ENCODE measurements around the gene SPG7.
"Not testable (repeated sequence)": the region's sequence is repeated elsewhere in the genome, so short reads cannot be mapped to it uniquely, and the experiment has no call there.

SPG7 gene

DNA sequence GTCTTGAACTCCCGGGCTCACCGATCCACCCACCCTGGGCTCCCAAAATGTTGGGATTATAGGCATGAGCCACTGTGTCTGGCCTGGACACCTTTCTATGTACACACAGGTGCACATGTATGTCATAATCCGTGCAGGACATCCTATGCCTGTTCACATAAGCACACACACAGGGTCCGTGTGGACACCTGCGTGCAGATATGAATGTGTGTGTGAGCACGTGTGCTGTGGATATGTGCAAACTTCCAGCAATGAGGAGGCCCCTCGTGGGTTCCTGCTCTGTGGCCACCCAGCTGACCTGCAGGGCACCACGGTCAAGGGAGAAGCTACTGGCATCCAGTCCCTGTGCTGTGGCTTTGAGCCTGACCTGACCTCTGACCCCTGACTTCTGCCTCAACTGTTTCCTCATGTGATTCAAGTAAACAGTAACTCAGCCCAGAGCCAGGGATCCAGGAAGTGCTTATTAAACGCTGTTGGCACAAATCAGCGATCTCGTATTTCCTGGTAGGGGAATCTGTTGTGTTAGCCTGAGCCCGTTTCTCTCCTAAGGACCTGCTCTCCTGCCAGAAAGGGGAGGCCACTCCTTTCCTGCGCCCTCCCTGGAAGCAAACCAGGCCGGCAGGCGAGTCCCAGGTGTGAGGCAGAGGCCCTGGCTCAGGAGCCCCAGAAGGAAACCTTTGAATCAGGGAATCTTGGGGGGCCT, 73.8 kb downstream of the SPG7 start:
- DNase-seq, result no peak

DNA sequence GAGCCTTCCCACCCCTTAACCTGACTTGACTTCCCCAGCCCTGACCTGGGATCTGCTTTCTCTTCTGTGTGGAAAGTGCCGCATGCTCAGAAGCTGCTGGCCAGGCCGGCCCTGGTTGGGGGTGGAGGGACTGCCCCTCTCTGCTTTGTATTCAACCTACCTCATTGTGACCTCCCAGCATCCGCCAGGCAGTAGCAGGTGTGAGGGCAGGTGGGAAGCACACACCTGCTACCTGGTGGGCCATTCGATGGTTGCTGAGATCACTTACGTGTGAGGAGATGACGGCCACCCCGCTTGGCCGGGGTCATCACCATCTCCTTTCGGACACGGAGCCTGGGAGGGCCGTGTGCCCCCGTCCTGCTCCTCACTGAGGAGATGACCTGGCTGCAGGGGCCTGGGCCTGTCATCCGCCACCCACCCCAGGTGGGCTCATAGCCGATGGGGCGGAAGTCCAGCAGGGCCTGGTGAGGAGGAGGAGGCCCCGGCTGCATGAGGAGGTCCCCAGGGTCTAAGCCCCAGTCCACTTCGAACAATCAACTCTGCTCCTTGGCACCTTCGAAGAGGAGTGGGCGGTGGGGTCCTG, 74.5 kb downstream of the SPG7 start:
- DNase-seq, result no peak

DNA sequence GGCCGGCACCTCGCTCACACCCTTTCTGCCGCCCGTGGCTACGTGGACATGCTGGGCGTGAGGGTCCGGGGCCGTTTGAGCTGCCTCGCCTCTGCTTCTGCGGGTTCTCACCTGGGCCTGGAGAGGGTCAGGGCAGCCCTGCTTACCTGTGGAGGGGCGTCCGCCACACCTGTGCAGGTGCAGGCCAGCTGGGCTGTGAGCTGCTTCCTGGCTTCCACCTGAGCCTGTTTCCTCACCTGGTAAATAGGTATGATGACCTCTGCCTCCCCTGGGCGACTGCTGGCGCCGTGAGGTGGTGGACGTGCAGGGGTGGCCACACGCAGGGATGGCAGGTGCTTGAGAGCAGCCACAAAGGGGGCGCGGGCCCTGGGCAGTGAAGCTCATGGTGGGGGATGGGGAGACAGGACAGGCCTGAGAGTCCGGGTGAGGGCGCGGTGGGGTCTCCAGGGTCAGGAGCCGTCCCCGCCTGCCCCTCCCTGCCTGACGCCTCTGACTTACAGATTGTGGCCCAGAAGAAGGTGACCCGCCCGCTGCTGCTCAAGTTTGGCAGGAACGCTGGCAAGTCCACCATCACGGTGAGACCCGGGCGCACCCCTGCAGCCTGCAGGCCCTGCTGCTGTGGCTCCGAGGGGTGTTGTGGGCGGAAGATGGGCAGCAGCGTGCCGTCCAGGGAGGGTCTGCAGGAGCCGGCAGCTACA, 75.1 kb downstream of the SPG7 start:
- no peak for DNase-seq

DNA sequence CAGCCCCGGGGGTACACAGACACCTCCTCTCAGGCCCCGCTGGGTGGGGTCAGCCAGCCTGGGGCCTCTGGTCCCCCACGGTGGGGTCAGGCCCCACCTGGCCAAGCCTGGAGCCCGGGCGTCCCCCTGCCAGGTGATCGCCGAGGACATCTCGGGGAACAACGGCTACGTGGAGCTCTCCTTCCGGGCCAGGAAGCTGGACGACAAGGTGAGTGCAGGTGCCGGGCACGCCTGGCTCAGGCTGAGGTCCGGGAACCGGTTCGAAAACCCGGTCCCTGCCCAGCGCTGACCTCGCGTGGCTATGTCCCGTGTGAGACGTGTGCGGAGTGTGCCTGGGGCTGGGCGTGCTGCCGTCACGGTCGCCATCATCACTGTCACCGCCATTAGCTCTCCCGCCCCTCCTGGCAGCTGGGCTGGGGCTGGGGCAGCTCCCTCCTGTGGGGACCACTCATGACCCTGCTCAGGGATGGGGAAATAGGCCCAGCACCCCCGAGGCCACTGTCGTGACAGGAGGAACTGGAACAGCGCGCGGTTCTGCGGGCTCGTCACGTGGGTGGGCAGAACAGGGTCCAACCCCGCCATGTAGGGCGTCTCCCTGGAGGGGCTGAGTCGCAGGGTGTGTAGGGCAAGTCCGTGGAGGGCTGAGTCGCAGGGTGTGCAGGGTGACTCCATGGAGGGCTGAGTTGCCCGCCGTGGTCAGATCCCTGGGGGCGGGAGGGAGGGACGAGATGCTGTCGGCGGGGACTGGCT, 75.9 kb downstream of the SPG7 start:
- no peak for DNase-seq

DNA sequence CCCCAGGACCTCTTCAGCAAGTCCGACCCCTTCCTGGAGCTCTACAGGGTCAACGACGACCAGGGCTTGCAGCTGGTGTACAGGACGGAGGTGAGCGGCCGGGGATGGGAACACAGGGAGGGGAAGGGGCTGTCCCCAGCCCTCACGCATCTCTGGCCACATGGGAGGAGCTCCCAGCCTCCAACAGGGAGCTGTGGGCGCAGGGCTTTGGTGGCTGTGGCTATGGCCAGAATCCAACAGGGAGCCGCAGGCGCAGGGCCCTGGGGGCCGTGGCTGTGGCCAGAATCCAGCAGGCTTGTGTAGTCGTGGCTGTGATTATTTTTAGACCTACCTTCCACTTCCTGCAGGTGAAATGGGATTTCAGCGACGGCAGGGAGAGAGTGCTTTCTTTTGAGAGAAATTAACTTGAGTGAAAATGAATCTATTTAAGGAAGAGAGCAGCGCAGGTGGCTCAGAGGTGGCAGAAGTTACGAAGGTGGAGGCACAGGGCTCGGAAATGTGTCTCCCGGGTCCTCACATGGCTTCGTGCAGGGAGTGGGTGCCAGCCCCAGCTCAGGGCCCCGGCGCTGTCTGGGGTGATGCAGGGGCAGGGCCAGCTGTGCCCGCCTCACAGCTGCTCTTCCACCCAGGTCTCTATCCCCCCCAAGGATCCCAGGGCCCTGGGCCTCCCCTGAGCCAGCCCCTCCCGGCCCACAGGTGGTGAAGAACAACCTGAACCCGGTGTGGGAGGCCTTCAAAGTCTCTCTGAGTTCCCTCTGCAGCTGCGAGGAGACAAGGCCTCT, 76.8 kb downstream of the SPG7 start:
- DNase-seq, result no peak

DNA sequence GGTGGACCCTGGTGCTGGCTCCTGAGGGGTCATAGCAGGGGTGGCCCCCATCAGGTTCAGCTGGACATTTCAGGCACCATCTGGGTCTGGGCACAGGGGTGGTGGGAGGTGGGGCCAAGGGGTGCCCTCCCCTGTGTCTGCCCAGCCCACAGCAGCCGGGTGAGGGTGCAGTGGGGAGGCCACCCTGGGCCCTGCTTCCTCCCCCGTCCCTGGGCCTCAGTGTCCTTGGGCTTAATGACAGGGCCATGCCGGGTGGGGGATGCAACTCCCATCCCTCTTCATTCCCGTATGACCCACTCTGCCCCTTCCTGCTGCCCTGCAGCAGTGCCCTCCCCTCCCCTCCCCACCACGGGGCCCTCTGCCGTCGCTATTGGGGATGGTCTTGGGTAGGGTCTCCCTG, 78.0 kb downstream of the SPG7 start:
- no peak for DNase-seq

DNA sequence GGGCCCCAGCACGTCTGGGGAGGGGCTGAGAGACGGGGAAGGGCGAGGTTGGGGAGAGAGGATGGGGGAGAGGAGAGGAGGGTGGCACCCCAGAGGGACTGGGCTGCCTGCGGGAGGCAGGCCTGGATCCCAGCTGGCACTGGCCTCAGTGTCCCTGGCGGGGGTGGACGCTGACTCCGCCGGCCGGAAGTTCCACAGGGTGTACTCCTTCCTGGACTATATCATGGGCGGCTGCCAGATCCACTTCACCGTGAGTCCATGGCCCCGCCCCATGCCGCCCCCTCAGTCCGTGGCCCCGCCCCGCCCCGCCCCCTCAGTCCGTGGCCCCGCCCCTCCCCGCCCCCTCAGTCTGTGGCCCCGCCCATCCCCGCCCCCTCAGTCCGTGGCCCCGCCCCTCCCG, 78.7 kb downstream of the SPG7 start:
- no peak for DNase-seq

DNA sequence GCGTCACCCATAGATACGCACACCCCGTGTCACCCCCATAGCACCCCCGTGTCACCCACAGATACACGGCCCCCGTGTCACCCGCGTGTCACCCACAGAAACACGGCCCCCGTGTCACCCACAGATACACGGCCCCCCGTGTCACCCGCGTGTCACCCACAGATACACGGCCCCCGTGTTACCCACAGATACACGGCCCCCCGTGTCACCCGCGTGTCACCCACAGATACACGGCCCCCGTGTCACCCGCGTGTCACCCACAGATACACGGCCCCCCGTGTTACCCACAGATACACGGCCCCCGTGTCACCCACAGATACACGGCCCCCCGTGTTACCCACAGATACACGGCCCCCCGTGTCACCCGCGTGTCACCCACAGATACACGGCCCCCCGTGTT, 79.5 kb downstream of the SPG7 start:
- DNase-seq, result not testable (repeated sequence)

DNA sequence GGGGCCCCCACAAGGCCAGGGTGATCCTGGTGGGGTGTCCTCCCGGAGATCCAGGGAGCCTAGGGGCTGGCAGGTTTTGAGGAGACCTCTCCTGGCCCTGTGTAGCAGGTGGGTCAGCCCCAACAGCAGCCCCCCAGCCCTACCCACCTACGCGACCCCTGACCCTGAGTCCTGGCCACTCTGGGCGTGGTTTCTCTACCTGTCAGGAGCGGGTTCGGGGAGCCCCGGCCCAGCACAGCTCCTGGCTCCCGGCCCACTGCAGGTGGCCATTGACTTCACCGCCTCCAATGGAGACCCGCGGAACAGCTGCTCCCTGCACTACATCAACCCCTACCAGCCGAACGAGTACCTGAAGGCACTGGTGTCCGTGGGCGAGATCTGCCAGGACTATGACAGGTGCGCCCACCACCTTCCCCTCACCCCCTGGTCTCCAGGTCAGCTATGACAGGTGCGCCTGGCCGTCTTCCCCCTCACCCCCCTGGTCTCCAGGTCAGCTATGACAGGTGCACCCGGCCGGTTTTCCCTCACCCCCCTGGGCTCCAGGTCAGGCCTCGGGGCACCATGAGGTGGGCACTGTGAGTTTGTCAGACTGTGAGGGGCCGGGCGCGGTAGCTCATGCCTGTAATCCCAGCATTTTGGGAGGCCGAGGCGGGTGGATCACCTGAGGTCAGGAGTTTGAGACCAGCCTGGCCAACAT, 80.4 kb downstream of the SPG7 start:
- DNase-seq, result no peak

DNA sequence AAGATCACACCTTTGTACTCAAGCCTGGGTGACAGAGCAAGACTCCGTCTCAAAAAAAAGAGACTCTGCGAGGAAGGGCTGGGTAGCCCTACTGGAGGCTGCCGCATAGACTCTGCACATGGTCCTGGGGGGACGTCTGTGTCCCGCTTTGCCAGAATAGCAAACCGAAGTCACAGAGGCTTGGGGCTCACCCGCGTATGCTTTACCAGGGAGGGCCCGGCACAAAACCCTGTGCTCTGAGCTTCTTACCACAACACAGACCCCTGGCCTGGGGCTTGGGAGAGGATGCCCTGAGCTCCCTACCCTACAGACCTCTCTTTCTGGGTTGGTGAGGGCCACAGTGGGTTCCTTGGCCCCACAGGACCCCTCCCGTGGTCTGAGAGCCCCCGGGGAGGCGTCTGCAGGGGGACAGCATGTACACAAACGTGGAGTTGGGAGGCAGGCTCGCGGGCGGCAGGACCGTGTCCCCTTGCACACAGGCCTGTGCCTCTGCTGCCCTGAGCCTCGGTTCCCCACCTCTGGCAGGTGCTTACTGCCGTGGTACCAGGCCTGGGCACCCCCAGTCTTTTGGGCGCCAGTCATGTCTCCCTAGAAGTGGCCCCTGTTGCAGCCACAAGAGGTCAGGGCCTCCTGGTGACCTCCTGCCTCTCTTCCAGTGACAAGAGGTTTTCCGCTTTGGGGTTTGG, 81.2 kb downstream of the SPG7 start:
- no peak for DNase-seq

DNA sequence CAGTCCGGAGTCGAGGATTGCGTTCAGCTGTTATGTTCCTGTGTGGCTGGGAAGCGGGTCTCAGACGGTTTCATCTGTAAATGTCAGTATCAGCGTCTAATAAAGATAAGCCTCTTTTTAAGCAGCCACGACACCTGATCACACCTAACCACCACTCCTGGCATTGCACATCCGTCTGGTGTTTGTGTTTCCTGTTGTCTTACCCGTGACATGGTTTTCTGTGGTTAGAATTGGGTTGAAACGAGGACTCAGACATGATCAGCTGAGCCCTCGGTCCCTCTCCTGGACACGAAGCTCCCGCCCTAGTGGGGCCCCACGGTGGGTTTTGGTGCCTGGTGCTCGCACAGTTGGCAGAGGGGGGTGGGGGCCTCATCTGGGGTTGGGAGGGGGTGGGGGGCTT, 85.6 kb downstream of the SPG7 start:
- DNase-seq, result no peak

DNA sequence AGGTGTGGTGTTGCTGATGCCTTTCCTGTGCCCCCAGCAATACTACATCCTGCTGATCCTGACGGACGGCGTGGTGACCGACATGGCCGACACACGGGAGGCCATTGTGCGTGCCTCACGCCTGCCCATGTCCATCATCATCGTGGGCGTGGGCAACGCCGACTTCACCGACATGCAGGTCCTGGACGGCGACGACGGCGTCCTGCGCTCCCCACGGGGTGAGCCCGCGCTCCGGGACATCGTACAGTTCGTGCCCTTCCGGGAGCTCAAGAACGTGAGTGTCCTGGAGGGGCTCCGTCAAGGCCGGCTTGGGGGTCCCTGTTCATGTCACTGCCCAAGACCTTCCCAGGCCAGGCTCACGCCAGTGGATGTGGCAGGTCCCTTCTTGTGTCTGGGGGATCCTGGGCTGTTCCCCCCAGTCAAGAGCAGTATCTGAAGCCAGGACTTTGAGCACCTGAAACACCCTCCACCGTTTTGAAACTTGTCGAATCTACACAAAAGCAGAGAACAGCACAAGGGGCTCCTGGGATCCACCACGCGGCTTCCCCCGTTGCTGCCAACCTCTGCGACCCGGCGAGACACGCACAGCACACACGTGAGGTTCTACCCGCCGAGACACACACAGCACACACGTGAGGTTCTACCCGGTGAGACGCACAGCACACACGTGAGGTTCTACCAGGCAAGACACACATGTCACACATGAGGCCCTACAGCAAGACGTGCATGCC, 87.3 kb downstream of the SPG7 start:
- no peak for DNase-seq

DNA sequence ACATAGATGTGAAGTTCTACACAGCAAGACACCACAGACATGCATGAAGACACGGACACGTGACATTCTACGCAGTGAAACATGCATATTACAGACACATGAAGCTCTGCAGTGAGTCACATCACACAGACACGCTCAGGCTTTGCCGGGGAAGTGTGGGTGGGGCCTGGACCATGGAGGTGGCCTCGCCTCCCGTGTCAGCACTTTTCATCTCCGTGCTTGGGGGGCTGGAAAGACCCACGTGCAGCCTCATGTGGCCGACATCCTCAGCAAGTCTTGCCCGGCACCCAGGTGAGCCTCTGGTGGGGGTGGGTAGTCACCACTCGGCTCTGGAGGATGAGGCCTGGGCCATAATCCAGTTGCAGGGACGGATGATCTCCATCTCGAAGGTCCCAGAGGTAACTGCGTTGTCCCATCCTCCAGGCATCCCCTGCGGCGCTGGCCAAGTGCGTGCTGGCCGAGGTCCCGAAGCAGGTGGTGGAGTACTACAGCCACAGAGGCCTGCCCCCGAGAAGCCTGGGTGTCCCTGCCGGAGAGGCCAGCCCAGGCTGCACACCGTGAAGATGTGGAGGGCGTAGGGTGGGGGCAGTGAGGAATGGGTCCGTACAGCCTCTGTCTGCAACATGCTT, 88.0 kb downstream of the SPG7 start:
- DNase-seq, result no peak

DNA sequence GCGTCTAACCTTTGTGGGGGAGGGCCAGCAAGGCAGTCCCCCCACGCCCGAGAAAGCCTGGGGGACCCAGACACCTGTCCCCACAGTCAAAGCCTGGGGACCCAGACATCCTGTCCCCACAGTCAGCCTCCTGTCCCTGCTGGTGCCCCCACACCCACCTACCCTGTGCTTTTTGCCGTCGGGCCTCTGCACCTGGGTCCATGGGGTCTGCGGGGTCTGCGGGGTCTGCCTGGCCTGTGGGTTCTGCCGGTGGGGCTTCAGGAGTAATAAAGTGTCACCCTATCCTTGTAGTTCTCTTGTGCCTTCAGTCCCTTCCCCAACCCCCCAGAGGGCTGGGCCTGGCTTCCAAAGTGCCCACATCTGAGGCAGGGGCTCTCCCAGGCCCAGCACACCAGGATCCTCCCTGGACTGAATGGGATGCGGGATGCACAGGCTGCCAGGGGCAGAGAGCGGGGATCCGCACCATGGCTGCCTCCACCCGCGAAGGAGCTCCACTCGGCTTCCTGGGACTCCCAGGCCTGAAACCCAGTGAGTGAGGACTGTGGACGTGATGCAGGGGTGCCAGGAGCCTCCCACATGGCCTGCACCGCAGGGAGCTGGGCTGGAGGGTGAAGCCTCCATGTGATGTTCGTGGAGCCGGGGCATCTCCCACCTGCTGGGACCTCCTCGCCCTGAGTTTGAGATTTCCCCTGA, 88.9 kb downstream of the SPG7 start:
- DNase-seq, result no peak

DNA sequence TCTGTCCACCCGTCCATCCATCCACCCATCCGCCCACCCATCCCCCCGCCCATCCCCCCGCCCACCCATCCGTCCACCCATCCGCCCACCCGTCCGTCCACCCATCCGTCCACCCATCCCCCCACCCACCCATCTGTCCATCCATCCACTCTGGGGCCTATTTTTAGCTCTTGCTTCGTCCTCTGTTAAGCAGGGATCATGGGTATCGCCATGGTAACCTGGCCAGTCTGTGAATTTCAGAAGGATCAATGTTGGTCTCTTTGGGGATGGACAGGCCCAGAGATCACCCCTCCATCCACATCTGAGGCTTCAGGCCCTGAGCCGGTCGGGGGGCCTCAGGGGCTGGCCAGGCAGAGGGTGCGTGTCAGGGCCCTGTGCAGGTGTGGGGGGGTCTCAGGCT, 90.0 kb downstream of the SPG7 start:
- no peak for DNase-seq

DNA sequence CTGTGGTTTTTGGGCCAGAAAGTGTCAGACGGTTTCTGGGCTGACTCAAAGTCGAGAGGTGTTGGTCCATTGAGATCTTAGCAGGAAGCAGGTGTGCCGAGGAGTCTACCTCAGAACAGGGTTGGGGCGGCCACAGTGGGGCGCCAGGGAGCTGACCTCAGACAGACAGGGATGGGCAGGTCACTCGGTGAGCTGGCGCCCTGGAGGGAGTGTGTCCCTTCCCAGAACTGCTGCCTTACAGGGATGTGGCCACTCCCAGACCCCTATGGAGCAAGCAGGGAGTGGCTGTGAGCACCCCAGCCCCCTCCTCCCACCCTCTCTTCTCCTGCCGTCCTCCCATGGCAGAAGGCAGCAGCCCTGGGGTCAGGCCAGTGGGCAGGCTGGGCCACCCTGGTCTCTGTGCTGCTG, 91.3 kb downstream of the SPG7 start:
- DNase-seq, result no peak

DNA sequence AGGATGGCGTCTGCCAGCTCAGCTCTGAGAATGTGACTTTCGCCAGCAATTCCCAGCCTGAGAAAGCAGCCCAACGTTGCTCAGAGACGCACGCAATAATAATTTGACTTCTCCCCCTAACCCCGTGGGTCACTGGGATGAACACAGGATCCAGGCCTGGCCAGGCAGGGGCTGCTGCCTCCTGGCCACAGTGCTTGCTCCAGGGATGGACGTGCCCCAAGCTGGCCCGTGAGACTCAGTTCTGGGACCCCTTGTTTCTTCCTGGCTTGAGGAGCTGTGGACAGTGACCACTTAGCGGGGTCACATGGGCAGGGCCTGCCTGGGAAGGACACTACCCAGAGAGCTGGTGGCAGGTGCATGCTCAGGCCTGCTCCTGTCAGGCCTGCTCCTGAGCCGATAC, 91.7 kb downstream of the SPG7 start:
- no peak for DNase-seq

DNA sequence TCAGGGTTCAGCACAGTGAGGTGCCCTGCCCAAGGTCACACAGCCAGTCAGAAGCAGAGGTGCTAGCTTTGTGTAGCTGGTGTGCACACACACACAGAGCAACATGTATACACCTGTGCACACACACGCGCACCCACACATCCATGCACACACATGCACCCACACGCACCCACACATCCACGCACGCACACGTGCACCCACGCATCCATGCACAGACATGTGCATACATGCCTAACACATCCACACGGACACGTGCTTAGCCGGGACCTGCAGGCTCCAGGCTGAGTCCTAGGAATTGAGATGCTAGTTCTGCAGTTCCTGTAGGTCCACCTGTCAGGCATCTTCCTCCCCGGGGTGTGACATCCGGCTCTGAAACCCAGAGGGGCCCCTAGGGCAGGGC, 92.2 kb downstream of the SPG7 start:
- DNase-seq, result no peak

DNA sequence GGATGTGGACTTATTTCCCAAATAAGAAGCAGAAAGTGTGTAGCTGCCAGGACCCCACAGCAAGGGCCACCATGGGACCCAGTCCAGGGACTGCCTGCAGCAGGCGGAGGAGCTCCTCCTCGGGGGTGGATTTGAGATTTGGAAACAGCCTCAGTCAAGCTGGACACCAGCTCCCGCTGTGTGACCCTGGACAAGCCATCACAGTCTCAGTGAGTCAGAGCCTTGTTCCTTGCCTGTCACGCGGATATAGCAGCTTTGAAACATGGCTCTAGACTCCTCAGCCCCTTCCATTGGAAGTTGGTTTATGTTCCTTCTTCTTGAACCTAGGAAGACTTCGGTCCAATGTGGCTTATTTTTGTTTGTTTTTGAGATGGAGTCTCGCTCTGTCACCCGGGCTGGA, 92.8 kb downstream of the SPG7 start:
- DNase-seq, result no peak

DNA sequence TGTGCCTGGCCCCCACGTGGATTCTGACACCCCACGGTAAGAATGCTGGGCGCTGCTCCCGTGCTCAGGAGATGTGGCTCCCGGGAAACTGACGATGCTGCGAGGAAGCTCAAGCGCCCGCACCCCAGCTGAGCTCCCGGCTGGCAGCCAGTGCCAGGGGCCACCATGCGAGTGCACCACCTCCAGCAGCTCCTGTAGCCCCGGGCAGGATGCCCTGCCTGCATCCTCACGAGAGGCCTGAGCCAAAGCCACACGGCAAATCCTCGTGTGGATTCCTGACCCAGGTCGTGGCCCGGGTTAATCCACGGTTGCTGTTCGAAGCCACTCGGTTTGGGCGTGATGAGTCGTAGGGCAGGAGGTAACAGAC, 93.7 kb downstream of the SPG7 start:
- DNase-seq, result no peak
